Duodenal mucosa (tissue), 2 donors: ENCODE measurements around the gene MTERF1.
A peak's percentile ranks its signal among the peaks of the same experiment; 100 is the strongest.
"Not testable (repeated sequence)": the region's sequence is repeated elsewhere in the genome, so short reads cannot be mapped to it uniquely, and the experiment has no call there.

Experiments used
- H3K27ac ChIP-seq: one replicate; pipeline ENCODE4 v1.7.0; 2013; ENCODE audit warnings: low read depth, low read length
- H3K27me3 ChIP-seq, 2 donors: one replicate each; pipeline ENCODE4 v1.7.0; 2013; ENCODE audit warnings: low read length in 2 of 2, control low read depth in 1 of 2; ENCODE audit not compliant: insufficient read depth in 2 of 2, control insufficient read depth in 1 of 2
- H3K36me3 ChIP-seq, 2 donors: one replicate each; pipeline ENCODE4 v1.7.0; 2013; ENCODE audit warnings: low read length in 2 of 2, control low read depth in 1 of 2; ENCODE audit not compliant: insufficient read depth in 2 of 2, control insufficient read depth in 1 of 2
- H3K4me1 ChIP-seq, 2 donors: one replicate each; pipeline ENCODE4 v1.7.0; 2013; ENCODE audit warnings: low read length in 2 of 2, control low read depth in 1 of 2; ENCODE audit not compliant: insufficient read depth in 2 of 2, control insufficient read depth in 1 of 2
- H3K4me3 ChIP-seq, 2 donors: one replicate each; pipeline ENCODE4 v1.7.0; 2013; ENCODE audit warnings: low read length in 2 of 2, low read depth in 1 of 2
- H3K9ac ChIP-seq, 2 donors: one replicate each; pipeline ENCODE4 v1.7.0; 2013; ENCODE audit warnings: low read length in 2 of 2, low read depth in 1 of 2
- H3K9me3 ChIP-seq, 2 donors: one replicate each; pipeline ENCODE4 v1.7.0; 2013; ENCODE audit warnings: low read length in 2 of 2, control low read depth in 1 of 2; ENCODE audit not compliant: control insufficient read depth in 1 of 2

MTERF1 gene

GRCh38 chr7:91883676-91884362 lies 3.3 kb upstream of the MTERF1 start:
- H3K4me3 ChIP-seq, result no peak overlapping the region
- H3K9ac ChIP-seq, result no peak overlapping the region
- no peaks in the 10 kb centered on the region for H3K27me3 ChIP-seq
- H3K36me3 ChIP-seq, result no peaks in the 10 kb centered on the region
- no peak overlapping the region for H3K27ac ChIP-seq
- H3K4me1 ChIP-seq, result peaks cover 7 to 8% of the 10 kb centered on the region in 2 donors
- no peaks in the 10 kb centered on the region for H3K9me3 ChIP-seq

- no peak overlapping the region for H3K27ac ChIP-seq
- peaks cover 0 to 6% of the 10 kb centered on the region in 2 donors for H3K36me3 ChIP-seq
- H3K27me3 ChIP-seq, result no peaks in the 10 kb centered on the region
- no peaks in the 10 kb centered on the region for H3K9me3 ChIP-seq
- peaks cover 7 to 8% of the 10 kb centered on the region in 2 donors for H3K4me1 ChIP-seq
- H3K4me3 ChIP-seq, result peak overlapping the region; percentile 87 to 96
- H3K9ac ChIP-seq, result peak overlapping the region; percentile 49 to 68
These were observed 488 bp downstream of the MTERF1 start for GRCh38 chr7:91880016-91880412.

GRCh38 chr7:91876391-91877133 lies 3.9 kb downstream of the MTERF1 start:
- Histone ChIP-seq H3K4me3 (no peak overlapping the region), H3K27ac (no peak overlapping the region), H3K9me3 (no peaks in the 10 kb centered on the region), H3K27me3 (no peaks in the 10 kb centered on the region), H3K9ac (no peak overlapping the region), H3K36me3 (peaks cover 2 to 14% of the 10 kb centered on the region in 2 donors), H3K4me1 (peaks cover 7 to 8% of the 10 kb centered on the region in 2 donors)

GRCh38 chr7:91875851-91876250 lies 4.7 kb downstream of the MTERF1 start:
- Histone ChIP-seq H3K27me3 (no peaks in the 10 kb centered on the region), H3K27ac (no peak overlapping the region), H3K9ac (no peak overlapping the region), H3K36me3 (peaks cover 2 to 14% of the 10 kb centered on the region in 2 donors), H3K9me3 (no peaks in the 10 kb centered on the region), H3K4me3 (no peak overlapping the region), H3K4me1 (peaks cover 7 to 8% of the 10 kb centered on the region in 2 donors)

- Histone ChIP-seq H3K9me3 (no peaks in the 10 kb centered on the region), H3K4me3 (no peak overlapping the region), H3K9ac (no peak overlapping the region), H3K27me3 (no peaks in the 10 kb centered on the region), H3K4me1 (no peaks in the 10 kb centered on the region), H3K36me3 (peaks cover 2 to 14% of the 10 kb centered on the region in 2 donors), H3K27ac (no peak overlapping the region)
These were observed 7.6 kb downstream of the MTERF1 start for GRCh38 chr7:91872928-91873327.

GRCh38 chr7:91872069-91872468 lies 8.4 kb downstream of the MTERF1 start:
- H3K36me3 ChIP-seq, result peaks cover 2 to 14% of the 10 kb centered on the region in 2 donors
- H3K4me1 ChIP-seq, result no peaks in the 10 kb centered on the region
- H3K4me3 ChIP-seq, result no peak overlapping the region
- no peak overlapping the region for H3K9ac ChIP-seq
- H3K27ac ChIP-seq, result no peak overlapping the region
- H3K9me3 ChIP-seq, result no peaks in the 10 kb centered on the region
- no peaks in the 10 kb centered on the region for H3K27me3 ChIP-seq

- no peaks in the 10 kb centered on the region for H3K9me3 ChIP-seq
- no peak overlapping the region for H3K27ac ChIP-seq
- no peaks in the 10 kb centered on the region for H3K4me1 ChIP-seq
- H3K36me3 ChIP-seq, result peaks cover 2 to 8% of the 10 kb centered on the region in 2 donors
- no peak overlapping the region for H3K9ac ChIP-seq
- H3K27me3 ChIP-seq, result no peaks in the 10 kb centered on the region
- H3K4me3 ChIP-seq, result no peak overlapping the region
These were observed 10.8 kb downstream of the MTERF1 start for GRCh38 chr7:91869661-91870060.

- no peaks in the 10 kb centered on the region for H3K9me3 ChIP-seq
- no peak overlapping the region for H3K27ac ChIP-seq
- H3K4me1 ChIP-seq, result no peaks in the 10 kb centered on the region
- H3K36me3 ChIP-seq, result no peaks in the 10 kb centered on the region
- H3K9ac ChIP-seq, result no peak overlapping the region
- H3K4me3 ChIP-seq, result no peak overlapping the region
- no peaks in the 10 kb centered on the region for H3K27me3 ChIP-seq
These were observed 13.8 kb downstream of the MTERF1 start for GRCh38 chr7:91866599-91867148.

GRCh38 chr7:91865511-91865910 lies 15.0 kb downstream of the MTERF1 start:
- Histone ChIP-seq H3K4me3 (no peak overlapping the region), H3K27me3 (no peaks in the 10 kb centered on the region), H3K9me3 (no peaks in the 10 kb centered on the region), H3K9ac (no peak overlapping the region), H3K27ac (no peak overlapping the region), H3K4me1 (no peaks in the 10 kb centered on the region), H3K36me3 (no peaks in the 10 kb centered on the region)

- H3K9me3 ChIP-seq, result not testable (repeated sequence)
These were observed 15.9 kb downstream of the MTERF1 start for GRCh38 chr7:91864604-91865003.

More at GRCh38 chr7:91864604-91865003, 15.9 kb downstream of the MTERF1 start:
- not testable (repeated sequence) for H3K4me3 ChIP-seq, H3K27me3 ChIP-seq, H3K27ac ChIP-seq, H3K4me1 ChIP-seq, H3K36me3 ChIP-seq, H3K9ac ChIP-seq
